ENCODE results near the gene ONECUT3.

Gene ONECUT3

GRCh38 chr19:1742989-1743696 is 10.2 kb upstream of the ONECUT3 start:
- no peak for DNase-seq

- no peak for DNase-seq
These were observed 9.1 kb upstream of the ONECUT3 start for GRCh38 chr19:1744133-1744665.

- DNase-seq, result no peak
These were observed 8.3 kb upstream of the ONECUT3 start for GRCh38 chr19:1744822-1745563.

- no peak for DNase-seq
These were observed 7.7 kb upstream of the ONECUT3 start for GRCh38 chr19:1745589-1746031.

GRCh38 chr19:1746401-1747284 is 6.7 kb upstream of the ONECUT3 start:
- DNase-seq, result no peak

GRCh38 chr19:1747285-1748114 is 5.8 kb upstream of the ONECUT3 start:
- DNase-seq, result no peak

- no peak for DNase-seq
These were observed 5.0 kb upstream of the ONECUT3 start for GRCh38 chr19:1748115-1748872.

- DNase-seq, result no peak
These were observed 4.4 kb upstream of the ONECUT3 start for GRCh38 chr19:1748873-1749341.

- DNase-seq, result no peak
These were observed 3.6 kb upstream of the ONECUT3 start for GRCh38 chr19:1749373-1750342.

- no peak for DNase-seq
These were observed 2.8 kb upstream of the ONECUT3 start for GRCh38 chr19:1750343-1751021.

- DNase-seq, result no peak
These were observed 1.8 kb upstream of the ONECUT3 start for GRCh38 chr19:1751367-1752008.

- DNase-seq, result no peak
These were observed 1.1 kb upstream of the ONECUT3 start for GRCh38 chr19:1752009-1752756.

GRCh38 chr19:1754018-1754635 is 821 bp downstream of the ONECUT3 start:
- DNase-seq, result no peak

- DNase-seq, result no peak
These were observed 1.5 kb downstream of the ONECUT3 start for GRCh38 chr19:1754636-1755466.

GRCh38 chr19:1755467-1756171 is 2.3 kb downstream of the ONECUT3 start:
- DNase-seq, result no peak

GRCh38 chr19:1756264-1756663 is 3.0 kb downstream of the ONECUT3 start:
- no peak for DNase-seq

Data from NCI-H2107 (cell line).